Panc1 (cell line): Measurements from ENCODE around the gene RPAP3. TPM values are rescaled to one million over a fixed set of nuclear protein-coding genes. Genes with fewer than 3 reads are reported as not detected.

Source experiments
- ATAC-seq: fragments of 200-7000 bp; cut with Tn5 transposase; 2 replicates; pipeline ENCODE4 v1.9.1; 2020; ENCODE audit warnings: mild to moderate bottlenecking, moderate library complexity
- BruUV-seq: library from RNA; stranded (reverse); fragments of 400-500 nt; replicated peaks from 2 replicates; lab custom pipeline; 2021; lab: Mats Ljungman, UMichigan
- CTCF ChIA-PET: fragments of 300-600 bp; sonication (Branson Sonifier 250); formaldehyde crosslinking; loops from one replicate; lab custom pipeline; 2022; ENCODE audit warnings: antibody characterized with exemption; lab: Charles Lee
- POLR2A ChIA-PET: fragments of 300-600 bp; sonication (Branson Sonifier 250); formaldehyde crosslinking; loops from one replicate; lab custom pipeline; 2022; ENCODE audit warnings: antibody characterized with exemption; lab: Charles Lee
- DNase-seq: peaks from one replicate; pipeline ENCODE4 v3.0.0-alpha.2; 2010; ENCODE audit warnings: low read depth, low spot score
- H3K27ac ChIP-seq: 2 replicates; pipeline ENCODE4 v1.5.1; 2011; ENCODE audit warnings: mild to moderate bottlenecking, low read length, inconsistent platforms
- H3K27me3 ChIP-seq: fragments of 200-500 bp; sonication (Bioruptor generic); 2 replicates; pipeline ENCODE4 v1.6.0; 2014; ENCODE audit warnings: low read length, inconsistent platforms; ENCODE audit not compliant: control insufficient read depth, insufficient read depth
- H3K36me3 ChIP-seq: fragments of 200-500 bp; sonication (Bioruptor generic); 2 replicates; pipeline ENCODE4 v1.5.1; 2014; ENCODE audit warnings: inconsistent platforms, mild to moderate bottlenecking, low read length, moderate library complexity; ENCODE audit not compliant: control insufficient read depth, insufficient read depth
- H3K4me1 ChIP-seq: 2 replicates; pipeline ENCODE4 v1.5.1; 2011; ENCODE audit warnings: inconsistent platforms, mild to moderate bottlenecking, low read length, moderate library complexity; ENCODE audit not compliant: control insufficient read depth, insufficient read depth
- H3K4me3 ChIP-seq, 2 experiments: 2 replicates each; pipeline ENCODE4 v1.5.1; 2011 to 2012; ENCODE audit warnings: low read depth in 2 of 2, low read length in 2 of 2, mild to moderate bottlenecking in 2 of 2, inconsistent platforms in 1 of 2, moderate library complexity in 1 of 2
- H3K9me3 ChIP-seq: fragments of 200-500 bp; sonication (Bioruptor generic); 2 replicates; pipeline ENCODE4 v1.5.1; 2014; ENCODE audit warnings: low read depth, mild to moderate bottlenecking, inconsistent platforms, low read length, moderate library complexity; ENCODE audit not compliant: control insufficient read depth, insufficient read depth
- CTCF ChIP-seq: fragments of 450-650 bp; IDR thresholded peaks from 2 replicates; pipeline ENCODE4 v1.5.1; 2017; ENCODE audit warnings: mild to moderate bottlenecking
- POLR2AphosphoS5 ChIP-seq: IDR thresholded peaks from 2 replicates; pipeline ENCODE4 v1.6.1; 2012; ENCODE audit warnings: mild to moderate bottlenecking, low read depth, low read length, moderate library complexity
- REST ChIP-seq, 2 experiments: IDR thresholded peaks; 2 replicates each; pipeline ENCODE4 v1.6.1; 2011 to 2012; ENCODE audit warnings: low read depth in 2 of 2, control low read depth in 1 of 2, low read length in 1 of 2, mild to moderate bottlenecking in 1 of 2, moderate library complexity in 1 of 2; ENCODE audit not compliant: insufficient read depth in 1 of 2
- SIN3A ChIP-seq: IDR thresholded peaks from 2 replicates; pipeline ENCODE4 v1.6.1; 2012; ENCODE audit warnings: low read depth, mild to moderate bottlenecking, low read length, moderate library complexity, borderline replicate concordance; ENCODE audit not compliant: insufficient read depth
- TCF7L2 ChIP-seq: IDR thresholded peaks from 2 replicates; pipeline ENCODE4 v1.6.1; 2011; ENCODE audit warnings: mild to moderate bottlenecking, low read depth, low read length, inconsistent platforms
- in situ Hi-C: cut with HindIII; loops from 2 replicates; pipeline ENCODE4 v1.10.0; 2016; ENCODE audit warnings: low sequenced_read_pairs, low pct_unique_long_range_greater_than_20kb
- intact Hi-C: fragments of 100-400 bp; cut with micrococcal nuclease; formaldehyde crosslinking; loops from one replicate; pipeline ENCODE4 v1.10.0; 2022; ENCODE audit not compliant: unreplicated experiment
- total RNA-seq: library from RNA; stranded (reverse); gene quantifications from one replicate; pipeline ENCODE4 v1.2.1, GENCODE V29; 2021; ENCODE audit not compliant: unreplicated experiment

Gene RPAP3
- total RNA-seq, 1 experiment from 2014 or later: 47.3 TPM

DNA sequence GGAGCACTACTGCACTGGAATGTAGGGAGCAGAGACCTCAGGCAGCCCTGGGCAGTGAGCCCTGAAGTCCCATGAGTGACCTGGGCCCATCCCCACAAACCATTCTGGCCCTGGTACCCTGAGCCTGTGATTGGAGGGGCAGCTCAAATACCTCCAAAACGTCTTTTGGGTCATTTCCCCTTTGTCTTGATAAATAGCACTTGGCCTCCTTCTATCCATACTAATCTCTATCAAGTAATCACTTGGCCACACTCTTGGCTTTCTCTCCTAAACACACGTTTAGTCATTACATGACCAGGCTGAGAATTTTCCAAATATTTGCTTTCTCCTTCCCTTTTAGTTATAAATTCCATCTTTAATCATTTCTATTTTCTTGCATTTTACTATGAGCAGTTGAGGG is 91.3 kb downstream of the RPAP3 start:
- H3K36me3 ChIP-seq: no peaks in the 10 kb centered on the region
- no peak overlapping the region for H3K27ac ChIP-seq
- H3K9me3 ChIP-seq: peaks cover 8% of the 10 kb centered on the region; the same call in 1 of the 2 replicates
- TF ChIP-seq TCF7L2 (no peak), REST (IDR thresholded peaks at IDR 0.05; ENCODE audit: insufficient read depth in 1 of 2, low read depth in 2 of 2, low read length in 1 of 2) (no peak), SIN3A (no peak), POLR2AphosphoS5 (no peak), CTCF (no peak)
- BruUV-seq: no TSS peak
- ChIA-PET POLR2A (no interaction called here), CTCF (no interaction called here)
- ATAC-seq (no peak), DNase-seq (no peak)
- in situ Hi-C loops (no loop called here), intact Hi-C loops (no loop called here)
- H3K27me3 ChIP-seq: no peaks in the 10 kb centered on the region
- no peak overlapping the region for H3K4me3 ChIP-seq
- no peaks in the 10 kb centered on the region for H3K4me1 ChIP-seq

DNA sequence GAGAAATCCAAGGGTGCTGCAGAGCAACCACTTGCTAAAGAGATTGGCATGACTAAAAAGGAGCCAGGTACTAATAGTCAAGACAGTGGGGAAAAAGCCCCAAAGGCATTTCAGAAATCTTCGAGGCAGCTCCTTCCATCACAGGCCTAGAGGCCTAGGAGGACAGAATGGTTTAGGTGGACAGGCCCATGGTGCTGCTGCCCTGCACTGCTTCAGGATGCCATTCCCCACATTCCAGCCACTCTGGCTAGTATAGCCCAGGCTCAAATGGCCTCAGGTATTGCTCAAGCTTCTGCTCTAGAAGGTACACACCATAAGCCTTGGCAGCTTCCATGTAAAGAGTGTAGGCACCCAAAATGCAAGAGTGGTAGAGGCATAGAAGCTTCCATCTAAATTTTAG is 92.9 kb downstream of the RPAP3 start:
- ChIA-PET POLR2A (no interaction called here), CTCF (no interaction called here)
- H3K9me3 ChIP-seq: peaks cover 8% of the 10 kb centered on the region; the same call in 1 of the 2 replicates
- no peak for DNase-seq
- ATAC-seq: no peak
- TF ChIP-seq CTCF (no peak), TCF7L2 (no peak), SIN3A (no peak)
- intact Hi-C loops (no loop called here), in situ Hi-C loops (no loop called here)
- no peaks in the 10 kb centered on the region for H3K4me1 ChIP-seq
- no peaks in the 10 kb centered on the region for H3K27me3 ChIP-seq
- no peak overlapping the region for H3K4me3 ChIP-seq
- no peak overlapping the region for H3K27ac ChIP-seq
- H3K36me3 ChIP-seq: no peaks in the 10 kb centered on the region
- no TSS peak for BruUV-seq
